Parathyroid adenoma (tissue), 2 donors: ENCODE measurements around the gene TSPAN13.

Experiments
- H2AFZ ChIP-seq: fragments of 300-600 bp; sonication (generic); one replicate; pipeline ENCODE4 v1.7.0; 2017; ENCODE audit warnings: antibody characterized with exemption, mild to moderate bottlenecking
- H3K27ac ChIP-seq: fragments of 300-600 bp; sonication (generic); one replicate; pipeline ENCODE4 v1.7.0; 2017
- H3K27me3 ChIP-seq: fragments of 300-600 bp; sonication (generic); one replicate; pipeline ENCODE4 v1.7.0; 2017; ENCODE audit warnings: low read length; ENCODE audit not compliant: control insufficient read depth, insufficient read depth
- H3K36me3 ChIP-seq: fragments of 300-600 bp; sonication (generic); one replicate; pipeline ENCODE4 v1.7.0; 2017; ENCODE audit warnings: low read length; ENCODE audit not compliant: control insufficient read depth, insufficient read depth
- H3K4me1 ChIP-seq: fragments of 300-600 bp; sonication (generic); one replicate; pipeline ENCODE4 v1.7.0; 2017; ENCODE audit warnings: control low read depth
- H3K4me2 ChIP-seq: fragments of 300-600 bp; sonication (generic); one replicate; pipeline ENCODE4 v1.7.0; 2017; ENCODE audit warnings: low read length
- H3K4me3 ChIP-seq: fragments of 300-600 bp; sonication (generic); one replicate; pipeline ENCODE4 v1.7.0; 2017; ENCODE audit warnings: low read depth, low read length
- H3K79me2 ChIP-seq: fragments of 300-600 bp; sonication (generic); one replicate; pipeline ENCODE4 v1.7.0; 2017; ENCODE audit warnings: control low read depth
- H3K9ac ChIP-seq: fragments of 300-600 bp; sonication (generic); one replicate; pipeline ENCODE4 v1.7.0; 2017; ENCODE audit warnings: mild to moderate bottlenecking
- H3K9me3 ChIP-seq: fragments of 300-600 bp; sonication (generic); one replicate; pipeline ENCODE4 v1.7.0; 2017; ENCODE audit warnings: low read length; ENCODE audit not compliant: control insufficient read depth
- CTCF ChIP-seq: fragments of 300-600 bp; sonication (generic); IDR thresholded peaks from one replicate; pipeline ENCODE4 v1.7.0; 2017; ENCODE audit warnings: antibody characterized with exemption, mild to moderate bottlenecking
- donor health status: primary hyperparathyroidism.

TSPAN13 gene

GRCh38 chr7:16801579-16801978 is 48.0 kb downstream of the TSPAN13 start:
- TF ChIP-seq CTCF, result no peak
- H3K27ac ChIP-seq, result no peak overlapping the region
- H3K4me3 ChIP-seq, result no peak overlapping the region
- H3K4me2 ChIP-seq, result no peak overlapping the region
- no peaks in the 10 kb centered on the region for H3K79me2 ChIP-seq
- H3K27me3 ChIP-seq, result no peaks in the 10 kb centered on the region
- H3K9ac ChIP-seq, result no peak overlapping the region
- no peak overlapping the region for H2AFZ ChIP-seq
- H3K36me3 ChIP-seq, result no peaks in the 10 kb centered on the region
- H3K9me3 ChIP-seq, result no peaks in the 10 kb centered on the region
- H3K4me1 ChIP-seq, result no peaks in the 10 kb centered on the region

GRCh38 chr7:16803125-16803524 is 49.6 kb downstream of the TSPAN13 start:
- no peak overlapping the region for H2AFZ ChIP-seq
- no peaks in the 10 kb centered on the region for H3K27me3 ChIP-seq
- no peak overlapping the region for H3K9ac ChIP-seq
- H3K27ac ChIP-seq, result no peak overlapping the region
- no peaks in the 10 kb centered on the region for H3K36me3 ChIP-seq
- no peaks in the 10 kb centered on the region for H3K4me1 ChIP-seq
- no peak for TF ChIP-seq CTCF
- no peak overlapping the region for H3K4me3 ChIP-seq
- H3K4me2 ChIP-seq, result no peak overlapping the region
- H3K9me3 ChIP-seq, result no peaks in the 10 kb centered on the region
- H3K79me2 ChIP-seq, result no peaks in the 10 kb centered on the region

GRCh38 chr7:16803881-16804673 is 50.5 kb downstream of the TSPAN13 start:
- Histone ChIP-seq H2AFZ (no peak overlapping the region), H3K4me1 (no peaks in the 10 kb centered on the region), H3K9me3 (no peaks in the 10 kb centered on the region), H3K36me3 (no peaks in the 10 kb centered on the region), H3K9ac (no peak overlapping the region), H3K27ac (no peak overlapping the region), H3K4me2 (no peak overlapping the region), H3K4me3 (no peak overlapping the region), H3K27me3 (no peaks in the 10 kb centered on the region), H3K79me2 (no peaks in the 10 kb centered on the region)
- no peak for TF ChIP-seq CTCF

GRCh38 chr7:16804674-16805439 is 51.3 kb downstream of the TSPAN13 start, which contains the start of gene AGR2:
TSS of gene AGR2 (minus strand) at chr7:16804999. CDS start at chr7:16801796, 3,203 bp downstream.
- no peaks in the 10 kb centered on the region for H3K9me3 ChIP-seq
- no peak within 1 kb of the TSS for H3K27ac ChIP-seq
- TF ChIP-seq CTCF, result no peak
- H3K79me2 ChIP-seq, result no peaks in the 10 kb centered on the region
- H2AFZ ChIP-seq, result no peak within 1 kb of the TSS
- no peaks in the 10 kb centered on the region for H3K36me3 ChIP-seq
- H3K27me3 ChIP-seq, result no peaks in the 10 kb centered on the region
- H3K4me3 ChIP-seq, result no peak within 1 kb of the TSS
- H3K9ac ChIP-seq, result no peak within 1 kb of the TSS
- H3K4me1 ChIP-seq, result no peaks in the 10 kb centered on the region
- H3K4me2 ChIP-seq, result no peak within 1 kb of the TSS
